ENCODE measurements around the gene STX18. TPM values are rescaled to one million over a fixed set of nuclear protein-coding genes. Genes with fewer than 3 reads are reported as not detected.

The STX18 gene
- total and polyA plus RNA-seq, 2 experiments from 2014 or later = 15.9 to 18.1 TPM

DNA sequence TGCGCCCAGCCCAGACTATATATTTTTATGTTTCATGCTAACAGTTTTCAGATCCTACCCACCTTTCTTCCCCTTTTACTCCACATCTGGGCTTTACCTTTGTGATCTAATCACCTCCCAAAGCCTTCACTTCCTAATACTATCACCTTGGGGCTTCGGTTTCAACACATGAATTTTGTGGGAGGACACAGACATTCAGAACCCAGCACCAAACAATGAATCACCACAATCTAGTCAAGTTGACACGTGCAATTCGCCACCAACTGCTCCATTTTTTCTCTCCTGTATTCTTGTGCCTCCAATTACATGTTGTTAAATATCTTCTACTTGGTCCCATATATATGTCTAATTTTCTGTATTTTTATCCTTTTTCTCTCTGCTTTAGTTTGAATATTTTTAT is 41.8 kb upstream of the STX18 start:
- no peaks in the 10 kb centered on the region for H3F3A ChIP-seq (replicated peaks; ENCODE audit: low read depth)
- DNase-seq (ENCODE audit: low spot score) (no peak), ATAC-seq (no peak)
- H3K9me2 ChIP-seq (ENCODE audit: insufficient read depth) = no peaks in the 10 kb centered on the region
- no peak overlapping the region for H3K4me2 ChIP-seq
- peaks cover 19% of the 10 kb centered on the region for H3K36me3 Mint-ChIP-seq (ENCODE audit: low read depth)
- no peak overlapping the region for H3K27ac ChIP-seq (ENCODE audit: low read depth)
- H3K36me3 ChIP-seq (ENCODE audit: insufficient read depth) = no peaks in the 10 kb centered on the region; the same call in 1 of the 2 replicates
- no peak overlapping the region for H2AFZ ChIP-seq
- no peak overlapping the region for H3K4me3 Mint-ChIP-seq
- no peak overlapping the region for H3K4me3 ChIP-seq
- H3K9me3 Mint-ChIP-seq = peaks cover 6% of the 10 kb centered on the region; the same call in 2 of the 3 replicates
- no peaks in the 10 kb centered on the region for H3K79me2 ChIP-seq (replicated peaks; ENCODE audit: insufficient read depth)
- H4K20me1 ChIP-seq (replicated peaks; ENCODE audit: insufficient read depth) = peaks cover 13% of the 10 kb centered on the region; the same call in 1 of the 2 replicates
- no peaks in the 10 kb centered on the region for H3K27me3 Mint-ChIP-seq (ENCODE audit: insufficient read depth, low read depth, poor library complexity)
- TF ChIP-seq, protein P1, sequence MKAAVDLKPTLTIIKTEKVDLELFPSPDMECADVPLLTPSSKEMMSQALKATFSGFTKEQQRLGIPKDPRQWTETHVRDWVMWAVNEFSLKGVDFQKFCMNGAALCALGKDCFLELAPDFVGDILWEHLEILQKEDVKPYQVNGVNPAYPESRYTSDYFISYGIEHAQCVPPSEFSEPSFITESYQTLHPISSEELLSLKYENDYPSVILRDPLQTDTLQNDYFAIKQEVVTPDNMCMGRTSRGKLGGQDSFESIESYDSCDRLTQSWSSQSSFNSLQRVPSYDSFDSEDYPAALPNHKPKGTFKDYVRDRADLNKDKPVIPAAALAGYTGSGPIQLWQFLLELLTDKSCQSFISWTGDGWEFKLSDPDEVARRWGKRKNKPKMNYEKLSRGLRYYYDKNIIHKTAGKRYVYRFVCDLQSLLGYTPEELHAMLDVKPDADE (IDR thresholded peaks at IDR 0.05) = no peak
- no peak for TF ChIP-seq CREB1 (CRISPR knock-in tag; IDR thresholded peaks at IDR 0.05; ENCODE audit: low read depth)
- TF ChIP-seq EZH2 (IDR thresholded peaks at IDR 0.05; ENCODE audit: low read depth, unreplicated experiment) = no peak
- TF ChIP-seq JUNB (IDR thresholded peaks at IDR 0.05; ENCODE audit: unreplicated experiment) = no peak
- TF ChIP-seq, protein P2, sequence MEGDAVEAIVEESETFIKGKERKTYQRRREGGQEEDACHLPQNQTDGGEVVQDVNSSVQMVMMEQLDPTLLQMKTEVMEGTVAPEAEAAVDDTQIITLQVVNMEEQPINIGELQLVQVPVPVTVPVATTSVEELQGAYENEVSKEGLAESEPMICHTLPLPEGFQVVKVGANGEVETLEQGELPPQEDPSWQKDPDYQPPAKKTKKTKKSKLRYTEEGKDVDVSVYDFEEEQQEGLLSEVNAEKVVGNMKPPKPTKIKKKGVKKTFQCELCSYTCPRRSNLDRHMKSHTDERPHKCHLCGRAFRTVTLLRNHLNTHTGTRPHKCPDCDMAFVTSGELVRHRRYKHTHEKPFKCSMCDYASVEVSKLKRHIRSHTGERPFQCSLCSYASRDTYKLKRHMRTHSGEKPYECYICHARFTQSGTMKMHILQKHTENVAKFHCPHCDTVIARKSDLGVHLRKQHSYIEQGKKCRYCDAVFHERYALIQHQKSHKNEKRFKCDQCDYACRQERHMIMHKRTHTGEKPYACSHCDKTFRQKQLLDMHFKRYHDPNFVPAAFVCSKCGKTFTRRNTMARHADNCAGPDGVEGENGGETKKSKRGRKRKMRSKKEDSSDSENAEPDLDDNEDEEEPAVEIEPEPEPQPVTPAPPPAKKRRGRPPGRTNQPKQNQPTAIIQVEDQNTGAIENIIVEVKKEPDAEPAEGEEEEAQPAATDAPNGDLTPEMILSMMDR (conservative IDR thresholded peaks at IDR 0.05; ENCODE audit: low read depth in 2 of 2) = no peak
- TF ChIP-seq, protein P3, sequence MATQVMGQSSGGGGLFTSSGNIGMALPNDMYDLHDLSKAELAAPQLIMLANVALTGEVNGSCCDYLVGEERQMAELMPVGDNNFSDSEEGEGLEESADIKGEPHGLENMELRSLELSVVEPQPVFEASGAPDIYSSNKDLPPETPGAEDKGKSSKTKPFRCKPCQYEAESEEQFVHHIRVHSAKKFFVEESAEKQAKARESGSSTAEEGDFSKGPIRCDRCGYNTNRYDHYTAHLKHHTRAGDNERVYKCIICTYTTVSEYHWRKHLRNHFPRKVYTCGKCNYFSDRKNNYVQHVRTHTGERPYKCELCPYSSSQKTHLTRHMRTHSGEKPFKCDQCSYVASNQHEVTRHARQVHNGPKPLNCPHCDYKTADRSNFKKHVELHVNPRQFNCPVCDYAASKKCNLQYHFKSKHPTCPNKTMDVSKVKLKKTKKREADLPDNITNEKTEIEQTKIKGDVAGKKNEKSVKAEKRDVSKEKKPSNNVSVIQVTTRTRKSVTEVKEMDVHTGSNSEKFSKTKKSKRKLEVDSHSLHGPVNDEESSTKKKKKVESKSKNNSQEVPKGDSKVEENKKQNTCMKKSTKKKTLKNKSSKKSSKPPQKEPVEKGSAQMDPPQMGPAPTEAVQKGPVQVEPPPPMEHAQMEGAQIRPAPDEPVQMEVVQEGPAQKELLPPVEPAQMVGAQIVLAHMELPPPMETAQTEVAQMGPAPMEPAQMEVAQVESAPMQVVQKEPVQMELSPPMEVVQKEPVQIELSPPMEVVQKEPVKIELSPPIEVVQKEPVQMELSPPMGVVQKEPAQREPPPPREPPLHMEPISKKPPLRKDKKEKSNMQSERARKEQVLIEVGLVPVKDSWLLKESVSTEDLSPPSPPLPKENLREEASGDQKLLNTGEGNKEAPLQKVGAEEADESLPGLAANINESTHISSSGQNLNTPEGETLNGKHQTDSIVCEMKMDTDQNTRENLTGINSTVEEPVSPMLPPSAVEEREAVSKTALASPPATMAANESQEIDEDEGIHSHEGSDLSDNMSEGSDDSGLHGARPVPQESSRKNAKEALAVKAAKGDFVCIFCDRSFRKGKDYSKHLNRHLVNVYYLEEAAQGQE (IDR thresholded peaks at IDR 0.05; ENCODE audit: unreplicated experiment) = no peak
- TF ChIP-seq STAT1 (IDR thresholded peaks at IDR 0.05; ENCODE audit: unreplicated experiment) = no peak
- TF ChIP-seq ZNF331 (CRISPR knock-in tag; IDR thresholded peaks at IDR 0.05; ENCODE audit: low read depth) = no peak
- no peak for TF ChIP-seq EZH2phosphoT487 (IDR thresholded peaks at IDR 0.05; ENCODE audit: unreplicated experiment)
- no peak for TF ChIP-seq ZNF114 (CRISPR knock-in tag; IDR thresholded peaks at IDR 0.05)
- TF ChIP-seq, protein P4, sequence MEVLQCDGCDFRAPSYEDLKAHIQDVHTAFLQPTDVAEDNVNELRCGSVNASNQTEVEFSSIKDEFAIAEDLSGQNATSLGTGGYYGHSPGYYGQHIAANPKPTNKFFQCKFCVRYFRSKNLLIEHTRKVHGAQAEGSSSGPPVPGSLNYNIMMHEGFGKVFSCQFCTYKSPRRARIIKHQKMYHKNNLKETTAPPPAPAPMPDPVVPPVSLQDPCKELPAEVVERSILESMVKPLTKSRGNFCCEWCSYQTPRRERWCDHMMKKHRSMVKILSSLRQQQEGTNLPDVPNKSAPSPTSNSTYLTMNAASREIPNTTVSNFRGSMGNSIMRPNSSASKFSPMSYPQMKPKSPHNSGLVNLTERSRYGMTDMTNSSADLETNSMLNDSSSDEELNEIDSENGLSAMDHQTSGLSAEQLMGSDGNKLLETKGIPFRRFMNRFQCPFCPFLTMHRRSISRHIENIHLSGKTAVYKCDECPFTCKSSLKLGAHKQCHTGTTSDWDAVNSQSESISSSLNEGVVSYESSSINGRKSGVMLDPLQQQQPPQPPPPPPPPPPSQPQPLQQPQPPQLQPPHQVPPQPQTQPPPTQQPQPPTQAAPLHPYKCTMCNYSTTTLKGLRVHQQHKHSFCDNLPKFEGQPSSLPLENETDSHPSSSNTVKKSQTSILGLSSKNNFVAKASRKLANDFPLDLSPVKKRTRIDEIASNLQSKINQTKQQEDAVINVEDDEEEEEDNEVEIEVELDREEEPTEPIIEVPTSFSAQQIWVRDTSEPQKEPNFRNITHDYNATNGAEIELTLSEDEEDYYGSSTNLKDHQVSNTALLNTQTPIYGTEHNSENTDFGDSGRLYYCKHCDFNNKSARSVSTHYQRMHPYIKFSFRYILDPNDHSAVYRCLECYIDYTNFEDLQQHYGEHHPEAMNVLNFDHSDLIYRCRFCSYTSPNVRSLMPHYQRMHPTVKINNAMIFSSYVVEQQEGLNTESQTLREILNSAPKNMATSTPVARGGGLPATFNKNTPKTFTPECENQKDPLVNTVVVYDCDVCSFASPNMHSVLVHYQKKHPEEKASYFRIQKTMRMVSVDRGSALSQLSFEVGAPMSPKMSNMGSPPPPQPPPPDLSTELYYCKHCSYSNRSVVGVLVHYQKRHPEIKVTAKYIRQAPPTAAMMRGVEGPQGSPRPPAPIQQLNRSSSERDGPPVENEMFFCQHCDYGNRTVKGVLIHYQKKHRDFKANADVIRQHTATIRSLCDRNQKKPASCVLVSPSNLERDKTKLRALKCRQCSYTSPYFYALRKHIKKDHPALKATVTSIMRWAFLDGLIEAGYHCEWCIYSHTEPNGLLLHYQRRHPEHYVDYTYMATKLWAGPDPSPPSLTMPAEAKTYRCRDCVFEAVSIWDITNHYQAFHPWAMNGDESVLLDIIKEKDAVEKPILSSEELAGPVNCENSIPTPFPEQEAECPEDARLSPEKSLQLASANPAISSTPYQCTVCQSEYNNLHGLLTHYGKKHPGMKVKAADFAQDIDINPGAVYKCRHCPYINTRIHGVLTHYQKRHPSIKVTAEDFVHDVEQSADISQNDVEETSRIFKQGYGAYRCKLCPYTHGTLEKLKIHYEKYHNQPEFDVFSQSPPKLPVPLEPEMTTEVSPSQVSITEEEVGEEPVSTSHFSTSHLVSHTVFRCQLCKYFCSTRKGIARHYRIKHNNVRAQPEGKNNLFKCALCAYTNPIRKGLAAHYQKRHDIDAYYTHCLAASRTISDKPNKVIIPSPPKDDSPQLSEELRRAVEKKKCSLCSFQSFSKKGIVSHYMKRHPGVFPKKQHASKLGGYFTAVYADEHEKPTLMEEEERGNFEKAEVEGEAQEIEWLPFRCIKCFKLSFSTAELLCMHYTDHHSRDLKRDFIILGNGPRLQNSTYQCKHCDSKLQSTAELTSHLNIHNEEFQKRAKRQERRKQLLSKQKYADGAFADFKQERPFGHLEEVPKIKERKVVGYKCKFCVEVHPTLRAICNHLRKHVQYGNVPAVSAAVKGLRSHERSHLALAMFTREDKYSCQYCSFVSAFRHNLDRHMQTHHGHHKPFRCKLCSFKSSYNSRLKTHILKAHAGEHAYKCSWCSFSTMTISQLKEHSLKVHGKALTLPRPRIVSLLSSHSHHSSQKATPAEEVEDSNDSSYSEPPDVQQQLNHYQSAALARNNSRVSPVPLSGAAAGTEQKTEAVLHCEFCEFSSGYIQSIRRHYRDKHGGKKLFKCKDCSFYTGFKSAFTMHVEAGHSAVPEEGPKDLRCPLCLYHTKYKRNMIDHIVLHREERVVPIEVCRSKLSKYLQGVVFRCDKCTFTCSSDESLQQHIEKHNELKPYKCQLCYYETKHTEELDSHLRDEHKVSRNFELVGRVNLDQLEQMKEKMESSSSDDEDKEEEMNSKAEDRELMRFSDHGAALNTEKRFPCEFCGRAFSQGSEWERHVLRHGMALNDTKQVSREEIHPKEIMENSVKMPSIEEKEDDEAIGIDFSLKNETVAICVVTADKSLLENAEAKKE (CRISPR knock-in tag; IDR thresholded peaks at IDR 0.05) = no peak
- no peak for TF ChIP-seq NANOG (IDR thresholded peaks at IDR 0.05; ENCODE audit: borderline replicate concordance)
- TF ChIP-seq POLR2AphosphoS5 (IDR thresholded peaks at IDR 0.05; ENCODE audit: low read depth) = no peak
- peaks cover 16% of the 10 kb centered on the region for H3K4me1 Mint-ChIP-seq
- 0 out of 2 replicates have a peak, but pooled peaks cover 3% of the 10 kb centered on the region for H3K4me1 ChIP-seq (ENCODE audit: insufficient read depth)
- no peaks in the 10 kb centered on the region for H3K27me3 ChIP-seq (ENCODE audit: insufficient read depth)
- no peak overlapping the region for H3K27ac Mint-ChIP-seq
